GM12892 (cell line): Measurements from ENCODE around the gene MRPL42.

ENCODE experiments used
- POLR2A ChIP-seq: IDR thresholded peaks from 2 replicates; pipeline ENCODE4 v1.6.1; 2011; ENCODE audit warnings: low read depth, low read length, control low read depth
- TAF1 ChIP-seq: IDR thresholded peaks from 2 replicates; pipeline ENCODE4 v1.6.1; 2011; ENCODE audit warnings: low read depth, mild to moderate bottlenecking, control low read depth, low read length, borderline replicate concordance

DNA sequence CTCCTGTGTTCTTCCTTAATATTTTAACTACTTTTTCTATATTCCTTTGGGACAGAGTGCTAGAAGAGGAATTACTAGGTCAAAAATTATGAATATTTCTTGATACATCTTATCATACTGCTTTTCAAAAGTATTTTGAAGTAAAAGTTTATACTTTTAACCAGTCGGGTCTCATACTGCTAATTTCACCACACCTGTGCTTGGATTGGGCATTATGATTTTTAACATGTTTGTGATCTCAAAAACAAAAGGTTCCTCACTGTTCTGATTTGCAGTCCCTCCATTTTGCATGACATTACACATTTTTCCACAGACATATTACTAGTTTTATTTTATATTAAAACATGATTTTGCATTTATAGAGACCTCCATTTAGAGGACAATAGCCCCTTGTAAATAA is 32.9 kb downstream of the MRPL42 start:
- TF ChIP-seq POLR2A (no peak), TAF1 (no peak)
